H1 (cell line): ENCODE measurements around the gene PREX1.

Experiments
- BACH1 ChIP-seq: IDR thresholded peaks from 2 replicates; pipeline ENCODE4 v1.6.1; 2012; ENCODE audit warnings: low read length, improper control_type of control experiment
- BRCA1 ChIP-seq: IDR thresholded peaks from 2 replicates; pipeline ENCODE4 v1.6.1; 2012; ENCODE audit warnings: low read depth, low read length, improper control_type of control experiment
- CEBPB ChIP-seq: IDR thresholded peaks from 2 replicates; pipeline ENCODE4 v1.6.1; 2012; ENCODE audit warnings: low read depth, low read length
- CHD1 ChIP-seq: IDR thresholded peaks from 2 replicates; pipeline ENCODE4 v1.6.1; 2012; ENCODE audit warnings: low read depth, low read length, improper control_type of control experiment
- HDAC6 ChIP-seq: IDR thresholded peaks from one replicate; pipeline ENCODE4 v1.7.1; 2012; ENCODE audit warnings: low read depth, mild to moderate bottlenecking, inconsistent platforms, low read length, moderate library complexity
- SP2 ChIP-seq: IDR thresholded peaks from 2 replicates; pipeline ENCODE4 v1.6.1; 2012; ENCODE audit warnings: mild to moderate bottlenecking, low read length, inconsistent platforms
- TF ChIP-seq, protein P1 (sequence below), 3 experiments: IDR thresholded peaks; 1 replicate in 2 of 3; 2 replicates in 1 of 3; pipeline versions ENCODE4 v1.5.1 to v1.6.1; 2011; ENCODE audit warnings: low read length in 3 of 3, mild to moderate bottlenecking in 3 of 3, inconsistent platforms in 2 of 3, low read depth in 1 of 3, moderate library complexity in 1 of 3; ENCODE audit not compliant: insufficient read depth in 1 of 3; ENCODE audit errors: control extremely low read depth in 1 of 3
- TF ChIP-seq, protein P2 (sequence below): IDR thresholded peaks from 2 replicates; pipeline ENCODE4 v1.6.1; 2011; ENCODE audit warnings: low read length, improper control_type of control experiment

GRCh38 chr20:48747840-48748414, 79.9 kb downstream of the PREX1 start:
- TF ChIP-seq CEBPB = no peak
- TF ChIP-seq, protein P1, sequence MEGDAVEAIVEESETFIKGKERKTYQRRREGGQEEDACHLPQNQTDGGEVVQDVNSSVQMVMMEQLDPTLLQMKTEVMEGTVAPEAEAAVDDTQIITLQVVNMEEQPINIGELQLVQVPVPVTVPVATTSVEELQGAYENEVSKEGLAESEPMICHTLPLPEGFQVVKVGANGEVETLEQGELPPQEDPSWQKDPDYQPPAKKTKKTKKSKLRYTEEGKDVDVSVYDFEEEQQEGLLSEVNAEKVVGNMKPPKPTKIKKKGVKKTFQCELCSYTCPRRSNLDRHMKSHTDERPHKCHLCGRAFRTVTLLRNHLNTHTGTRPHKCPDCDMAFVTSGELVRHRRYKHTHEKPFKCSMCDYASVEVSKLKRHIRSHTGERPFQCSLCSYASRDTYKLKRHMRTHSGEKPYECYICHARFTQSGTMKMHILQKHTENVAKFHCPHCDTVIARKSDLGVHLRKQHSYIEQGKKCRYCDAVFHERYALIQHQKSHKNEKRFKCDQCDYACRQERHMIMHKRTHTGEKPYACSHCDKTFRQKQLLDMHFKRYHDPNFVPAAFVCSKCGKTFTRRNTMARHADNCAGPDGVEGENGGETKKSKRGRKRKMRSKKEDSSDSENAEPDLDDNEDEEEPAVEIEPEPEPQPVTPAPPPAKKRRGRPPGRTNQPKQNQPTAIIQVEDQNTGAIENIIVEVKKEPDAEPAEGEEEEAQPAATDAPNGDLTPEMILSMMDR (IDR thresholded peaks at IDR 0.05; ENCODE audit: control extremely low read depth in 1 of 3, insufficient read depth in 1 of 3, low read depth in 1 of 3, low read length in 3 of 3) = no peak
- TF ChIP-seq CHD1 = no peak
- TF ChIP-seq HDAC6 = no peak
- TF ChIP-seq BACH1 = no peak
- TF ChIP-seq SP2 = no peak
- no peak for TF ChIP-seq BRCA1
- TF ChIP-seq, protein P2, sequence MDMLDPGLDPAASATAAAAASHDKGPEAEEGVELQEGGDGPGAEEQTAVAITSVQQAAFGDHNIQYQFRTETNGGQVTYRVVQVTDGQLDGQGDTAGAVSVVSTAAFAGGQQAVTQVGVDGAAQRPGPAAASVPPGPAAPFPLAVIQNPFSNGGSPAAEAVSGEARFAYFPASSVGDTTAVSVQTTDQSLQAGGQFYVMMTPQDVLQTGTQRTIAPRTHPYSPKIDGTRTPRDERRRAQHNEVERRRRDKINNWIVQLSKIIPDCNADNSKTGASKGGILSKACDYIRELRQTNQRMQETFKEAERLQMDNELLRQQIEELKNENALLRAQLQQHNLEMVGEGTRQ = no peak
